GM19397 (cell line): Measurements from ENCODE around the gene MAGEB4.
"Not testable (repeated sequence)": the region's sequence is repeated elsewhere in the genome, so short reads cannot be mapped to it uniquely, and the experiment has no call there.

Experiments used
- ATAC-seq: cut with Tn5 transposase; IDR thresholded peaks from one replicate; pipeline ENCODE4 v1.9.1; 2021; ENCODE audit warnings: mild to moderate bottlenecking, moderate library complexity; ENCODE audit not compliant: unreplicated experiment

MAGEB4 gene, protein sequence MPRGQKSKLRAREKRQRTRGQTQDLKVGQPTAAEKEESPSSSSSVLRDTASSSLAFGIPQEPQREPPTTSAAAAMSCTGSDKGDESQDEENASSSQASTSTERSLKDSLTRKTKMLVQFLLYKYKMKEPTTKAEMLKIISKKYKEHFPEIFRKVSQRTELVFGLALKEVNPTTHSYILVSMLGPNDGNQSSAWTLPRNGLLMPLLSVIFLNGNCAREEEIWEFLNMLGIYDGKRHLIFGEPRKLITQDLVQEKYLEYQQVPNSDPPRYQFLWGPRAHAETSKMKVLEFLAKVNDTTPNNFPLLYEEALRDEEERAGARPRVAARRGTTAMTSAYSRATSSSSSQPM

DNA sequence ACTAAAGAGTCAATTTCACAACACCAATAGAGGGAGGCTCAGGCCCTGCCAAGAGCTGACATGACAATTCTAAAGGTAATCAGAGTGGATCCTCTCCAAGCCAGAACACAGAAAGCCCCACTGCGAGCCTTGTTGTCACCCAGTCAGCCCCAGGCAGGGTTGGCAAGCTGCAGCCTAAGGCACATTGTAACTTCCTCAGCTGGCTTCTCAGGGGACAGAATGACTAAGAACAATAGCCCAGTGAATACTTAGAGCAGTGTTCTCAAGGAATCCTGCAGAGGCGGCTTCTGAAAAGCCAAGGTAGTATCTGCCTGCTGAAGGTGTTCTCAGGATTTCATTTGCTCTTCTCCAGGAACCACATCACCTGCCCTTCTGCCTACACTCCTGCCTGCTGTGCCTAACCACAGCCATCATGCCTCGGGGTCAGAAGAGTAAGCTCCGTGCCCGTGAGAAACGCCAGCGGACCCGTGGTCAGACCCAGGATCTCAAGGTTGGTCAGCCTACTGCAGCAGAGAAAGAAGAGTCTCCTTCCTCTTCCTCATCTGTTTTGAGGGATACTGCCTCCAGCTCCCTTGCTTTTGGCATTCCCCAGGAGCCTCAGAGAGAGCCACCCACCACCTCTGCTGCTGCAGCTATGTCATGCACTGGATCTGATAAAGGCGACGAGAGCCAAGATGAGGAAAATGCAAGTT lies at the start of gene MAGEB4:
MAGEB4 (plus strand) TSS at position 277 of the 692 bp plus-strand sequence; CDS start at position 413, 136 bp downstream.
- no peak for ATAC-seq

DNA sequence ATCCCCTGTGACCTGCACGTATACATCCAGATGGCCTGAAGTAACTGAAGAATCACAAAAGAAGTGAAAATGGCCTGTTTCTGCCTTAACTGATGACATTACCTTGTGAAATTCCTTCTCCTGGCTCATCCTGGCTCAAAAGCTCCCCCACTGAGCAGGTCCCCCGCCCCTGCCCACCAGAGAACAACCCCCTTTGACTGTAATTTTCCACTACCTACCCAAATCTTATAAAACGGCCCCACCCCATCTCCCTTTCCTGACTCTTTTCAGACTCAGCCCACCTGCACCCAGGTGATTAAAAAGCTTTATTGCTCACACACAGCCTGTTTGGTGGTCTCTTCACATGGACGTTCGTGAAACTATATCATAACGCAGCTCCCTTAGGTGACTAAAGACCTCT lies 47.9 kb upstream of the MAGEB4 start:
- ATAC-seq: not testable (repeated sequence)

DNA sequence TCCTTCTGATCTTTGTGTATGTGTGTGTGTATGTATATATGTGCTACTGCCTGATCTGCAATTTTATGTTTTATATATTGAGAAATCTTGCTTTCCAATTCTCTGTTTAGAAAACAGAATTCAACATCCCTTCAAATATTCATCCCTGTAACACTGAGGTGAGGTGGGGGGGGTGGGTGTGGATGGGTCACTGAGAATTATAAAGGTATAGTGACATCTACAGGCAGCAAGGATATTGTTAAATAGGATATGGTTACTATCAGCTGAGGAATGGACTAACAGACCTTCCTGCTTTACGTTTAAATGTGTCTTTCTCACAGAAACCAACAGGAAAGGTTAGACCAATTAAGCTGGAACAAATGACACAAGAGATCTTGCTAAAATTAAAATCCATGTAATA lies 45.5 kb upstream of the MAGEB4 start:
- no peak for ATAC-seq

DNA sequence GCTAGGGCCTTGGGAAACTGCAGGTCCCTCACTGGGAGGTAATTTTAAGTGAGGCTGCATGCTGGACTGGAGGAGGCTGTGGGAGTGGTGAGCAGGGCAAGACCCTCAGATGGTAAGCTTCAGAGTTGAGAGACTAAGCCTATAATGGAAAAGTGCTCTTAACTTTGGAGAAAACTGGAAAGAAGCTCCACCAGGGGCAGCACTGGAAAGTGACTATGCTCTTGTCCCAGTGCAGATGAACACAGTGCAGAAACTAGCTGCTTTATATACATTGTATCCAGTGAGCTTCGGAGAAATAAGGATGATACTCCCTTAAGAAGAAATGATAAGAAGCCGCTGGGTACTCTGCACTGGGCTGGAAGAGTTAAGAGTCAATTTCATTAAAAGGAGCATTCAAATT lies 29.6 kb upstream of the MAGEB4 start:
- ATAC-seq: no peak

DNA sequence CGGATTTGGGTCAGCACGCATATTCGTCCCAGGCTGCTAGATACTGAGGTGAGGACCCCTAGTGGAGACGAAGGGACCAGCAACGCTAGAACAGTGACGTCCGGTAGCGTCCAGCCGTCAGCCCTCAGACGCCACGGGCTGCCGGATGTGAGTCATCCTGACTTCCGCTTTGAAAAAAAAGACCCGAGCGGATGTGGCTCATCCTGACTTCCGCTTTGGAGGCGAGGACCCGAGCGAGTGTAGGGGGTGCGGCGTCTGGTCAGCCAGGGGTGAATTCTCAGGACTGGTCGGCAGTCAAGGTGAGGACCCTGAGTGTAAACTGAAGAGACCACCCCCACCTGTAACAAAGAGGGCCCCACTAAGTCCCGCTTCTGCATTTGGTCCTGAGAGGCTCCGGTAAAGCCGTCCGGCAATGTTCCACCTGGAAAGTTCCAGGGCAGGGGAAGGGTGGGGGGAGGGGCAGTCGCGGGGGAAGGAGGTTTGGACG lies 26.4 kb upstream of the MAGEB4 start, which contains the start of gene MAGEB2:
MAGEB2 (plus strand) TSS at position 207 of the 487 bp plus-strand sequence. CDS start 3,018 bp downstream, outside the sequence.
- no peak for ATAC-seq

DNA sequence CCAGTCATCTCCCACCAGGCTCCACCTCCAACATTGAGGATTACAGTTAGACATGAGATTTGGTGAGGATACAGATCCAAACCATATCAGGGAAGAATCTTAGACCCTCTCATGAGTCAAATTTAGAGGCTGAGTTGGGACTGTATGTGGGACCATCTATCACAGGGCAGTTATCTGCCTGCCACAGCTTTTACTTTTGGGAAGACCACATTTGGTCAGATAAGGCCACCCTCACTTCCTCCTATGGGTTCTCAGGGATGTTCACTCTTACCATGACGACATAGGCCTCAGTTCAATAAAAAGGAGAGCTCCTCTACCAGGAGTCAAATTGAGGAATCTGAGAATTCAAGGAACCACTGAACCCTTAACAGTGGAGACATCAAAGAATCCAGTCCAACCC lies 24.3 kb upstream of the MAGEB4 start:
- ATAC-seq: no peak

DNA sequence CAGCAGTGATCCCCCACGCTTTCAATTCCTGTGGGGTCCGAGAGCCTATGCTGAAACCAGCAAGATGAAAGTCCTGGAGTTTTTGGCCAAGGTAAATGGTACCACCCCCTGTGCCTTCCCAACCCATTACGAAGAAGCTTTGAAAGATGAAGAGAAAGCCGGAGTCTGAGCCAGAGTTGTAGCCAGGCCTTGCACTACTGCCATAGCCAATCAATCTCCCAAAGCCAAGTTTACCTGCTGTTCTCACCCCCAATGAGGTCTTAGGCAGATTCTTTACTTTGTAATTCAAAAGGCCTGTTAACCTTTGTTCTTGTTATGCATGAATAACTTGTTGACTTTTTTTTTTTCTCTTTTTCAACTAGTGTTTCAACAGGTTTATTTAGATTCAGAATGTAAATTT lies 22.4 kb upstream of the MAGEB4 start:
- ATAC-seq: no peak

DNA sequence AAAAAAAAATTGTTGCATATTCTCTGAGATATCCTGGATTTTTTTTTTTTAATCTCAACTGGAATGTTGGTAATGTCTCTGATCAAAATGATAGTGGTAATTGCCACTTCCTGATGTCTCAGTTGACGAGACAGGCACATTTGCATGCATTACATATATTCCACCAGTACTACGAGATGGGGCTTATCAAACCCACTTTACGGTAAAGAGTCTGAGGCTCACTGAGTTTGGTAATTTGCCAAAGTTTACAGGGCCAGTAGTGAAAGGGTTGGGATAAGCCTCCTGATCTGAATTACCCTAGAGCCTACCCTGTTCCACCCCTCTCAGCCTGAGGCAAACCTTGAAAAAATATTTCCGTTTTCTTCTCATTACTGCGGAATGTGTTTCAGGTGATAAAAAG lies 21.1 kb upstream of the MAGEB4 start:
- ATAC-seq: no peak

DNA sequence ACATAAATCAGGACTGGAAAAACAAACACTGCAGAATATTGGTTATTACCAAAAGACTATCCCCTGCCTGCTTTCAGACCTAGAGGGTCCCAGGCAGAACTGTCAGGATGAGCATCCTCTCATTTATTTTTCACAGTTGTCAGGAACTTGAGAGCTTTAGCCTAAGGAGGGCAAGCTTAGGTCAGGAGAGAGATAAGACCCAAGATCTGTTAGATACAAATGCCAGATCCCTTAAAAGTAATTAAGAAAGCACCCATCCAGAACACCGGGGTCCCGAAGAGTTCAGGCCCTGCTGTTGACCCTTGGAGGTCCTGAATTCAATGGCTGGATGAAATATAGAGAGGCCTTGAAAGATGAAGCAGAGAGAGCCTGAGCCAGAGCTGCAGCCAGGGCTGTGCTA lies 17.3 kb upstream of the MAGEB4 start:
- ATAC-seq: no peak

DNA sequence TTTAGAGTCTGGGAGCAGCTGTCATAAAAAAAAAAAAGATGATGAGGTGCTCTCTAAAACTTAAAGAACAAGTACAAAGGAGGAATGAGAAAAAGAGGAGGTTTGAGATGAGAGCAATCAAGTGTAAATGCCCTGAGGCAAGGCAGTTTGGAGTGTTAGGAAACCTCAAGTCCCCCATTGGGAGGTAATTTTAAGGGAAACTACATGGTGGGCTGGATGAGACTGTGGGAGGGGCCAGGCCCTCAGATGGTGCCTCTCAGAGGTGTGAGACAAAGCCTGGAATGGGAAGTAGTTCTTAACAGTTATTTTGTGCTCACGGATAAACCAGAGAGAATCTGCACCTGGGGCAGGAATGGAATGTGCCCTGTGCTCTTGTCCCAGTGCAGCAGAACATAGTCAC lies 13.3 kb upstream of the MAGEB4 start:
- no peak for ATAC-seq

DNA sequence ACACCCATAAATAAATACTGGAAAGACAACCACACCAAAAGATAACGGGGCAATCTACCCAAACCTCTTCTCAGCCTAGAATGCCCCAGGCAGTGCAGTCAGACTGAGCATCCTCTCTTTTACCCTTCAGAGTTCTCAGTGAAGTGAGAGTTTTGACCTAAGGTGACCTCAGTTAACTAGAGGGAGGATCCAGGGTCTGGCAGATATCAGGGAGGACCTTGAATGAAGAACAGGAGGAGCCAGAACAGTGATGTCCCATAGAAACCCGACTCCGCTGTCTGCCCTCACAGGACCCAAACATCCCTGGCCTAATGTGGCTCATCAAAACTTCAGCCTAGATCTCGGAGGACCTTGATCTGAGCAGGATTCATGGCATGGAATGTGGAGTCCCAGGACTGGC lies 11.4 kb upstream of the MAGEB4 start, which contains the start of gene MAGEB3:
MAGEB3 (plus strand) TSS at position 263 of the 400 bp plus-strand sequence. CDS start 5,268 bp downstream, outside the sequence.
- ATAC-seq: no peak

DNA sequence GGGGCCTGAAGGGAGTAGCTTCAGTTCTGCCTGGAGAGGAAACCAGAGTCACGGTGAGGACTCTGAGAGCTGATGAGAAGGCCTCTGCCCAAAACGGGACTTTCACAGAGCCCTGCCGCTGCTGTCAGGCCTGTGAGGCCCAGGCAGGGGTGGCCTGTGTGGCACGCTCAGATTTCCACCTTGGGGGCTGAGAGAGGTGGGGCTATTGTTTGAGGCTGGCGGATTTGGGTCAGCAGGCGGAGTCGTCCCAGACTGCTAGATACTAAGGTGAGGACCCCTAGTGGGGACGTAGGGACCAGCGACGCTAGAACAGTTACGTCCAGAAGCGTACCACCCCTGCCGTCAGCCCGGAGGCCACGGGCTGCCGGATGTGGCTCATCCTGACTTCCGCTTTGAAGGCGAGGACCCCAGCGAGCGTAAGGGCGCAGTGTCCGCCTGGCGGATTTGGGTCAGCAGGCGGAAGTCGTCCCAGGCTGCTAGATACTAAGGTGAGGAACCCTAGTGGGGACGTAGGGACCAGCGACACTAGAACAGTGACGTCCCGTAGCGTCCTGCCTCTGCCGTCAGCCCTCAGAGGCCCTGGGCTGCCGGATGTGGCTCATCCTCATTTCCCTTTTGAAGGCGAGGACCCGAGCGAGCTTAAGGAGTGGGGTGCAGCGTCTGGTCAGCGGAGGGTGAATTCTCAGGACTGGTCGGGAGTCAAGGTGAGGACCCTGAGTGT lies 5.1 kb downstream of the MAGEB4 start, which contains the start of gene MAGEB1:
MAGEB1 (plus strand) TSS at position 378 of the 721 bp plus-strand sequence. CDS start 3,348 bp downstream, outside the sequence.
- ATAC-seq: no peak

DNA sequence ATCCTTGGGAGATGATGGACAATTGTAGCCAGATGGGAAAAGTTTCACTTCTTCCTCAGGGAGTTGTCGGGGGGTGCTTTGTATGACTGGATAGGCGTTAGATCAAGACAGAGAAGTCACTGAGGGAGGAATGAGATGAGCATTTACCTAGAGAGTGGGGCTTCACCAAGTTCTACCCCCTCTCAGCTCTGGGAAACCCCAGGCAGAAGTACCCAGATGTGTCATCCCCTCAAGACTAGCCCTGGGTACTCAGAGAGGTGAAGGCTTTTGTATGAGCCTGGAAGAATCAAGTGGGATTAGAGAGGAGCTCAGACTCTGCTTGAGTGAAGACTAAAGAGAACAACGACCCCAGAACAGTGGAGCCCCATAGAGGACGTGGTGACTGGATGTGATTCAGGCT lies 7.1 kb downstream of the MAGEB4 start:
- peak; percentile 62 for ATAC-seq

DNA sequence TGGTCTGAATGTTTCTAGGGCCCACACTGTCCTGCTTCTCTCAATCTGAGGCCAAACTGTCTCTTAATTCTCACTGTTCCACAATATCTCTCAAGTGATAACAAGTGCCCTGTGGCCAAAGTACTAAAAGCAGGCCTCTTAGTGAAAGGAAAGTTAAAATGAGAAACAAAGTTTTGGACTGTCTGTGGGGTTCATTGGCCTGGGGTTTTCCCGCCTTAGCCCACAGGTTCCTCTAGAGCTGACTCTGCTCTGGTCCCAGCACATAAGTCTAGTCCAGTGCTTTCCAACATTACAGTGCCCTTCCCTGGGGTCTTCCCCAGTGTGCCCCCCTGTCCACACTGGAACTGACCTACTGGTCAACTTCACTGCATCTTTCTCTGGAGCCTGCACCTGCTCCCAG lies 11.5 kb downstream of the MAGEB4 start:
- peak; percentile 46 for ATAC-seq

DNA sequence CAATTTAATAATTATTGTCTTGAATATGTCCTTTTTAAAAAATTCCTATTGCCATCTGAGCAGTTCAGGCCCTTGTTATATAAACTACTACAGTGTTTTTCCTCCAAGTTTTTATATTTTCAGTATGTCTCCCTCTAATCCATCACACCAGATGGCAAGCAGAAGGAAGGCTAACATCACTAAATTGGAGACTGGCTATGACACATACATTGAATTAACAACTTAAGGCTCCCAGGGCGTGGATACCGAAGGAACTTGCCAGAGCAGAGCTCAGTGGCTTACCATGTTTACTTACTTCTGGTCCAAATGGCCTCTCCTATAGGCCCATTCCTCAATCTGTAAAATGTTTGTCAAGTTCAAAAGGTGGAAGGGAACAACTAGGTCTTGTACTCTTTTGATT lies 18.1 kb downstream of the MAGEB4 start:
- no peak for ATAC-seq

DNA sequence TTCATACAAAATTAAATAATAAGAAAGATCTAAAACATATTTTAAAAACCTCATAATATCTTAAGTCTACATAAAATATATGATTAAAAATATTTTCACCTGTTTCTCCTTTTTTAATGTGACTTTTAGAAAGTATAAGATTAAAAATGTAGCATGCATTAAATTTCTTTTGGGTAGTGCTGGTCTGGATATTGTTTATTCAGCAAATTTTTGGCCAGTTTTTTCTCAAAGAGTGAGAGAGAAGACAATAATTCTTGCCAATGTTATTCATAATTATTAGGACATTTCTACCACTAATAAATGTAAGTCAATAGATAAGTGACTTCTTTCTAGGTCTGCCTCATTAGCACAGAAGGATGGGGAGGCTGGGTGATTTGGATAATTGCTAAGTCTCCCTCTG lies 19.2 kb downstream of the MAGEB4 start:
- ATAC-seq: no peak

DNA sequence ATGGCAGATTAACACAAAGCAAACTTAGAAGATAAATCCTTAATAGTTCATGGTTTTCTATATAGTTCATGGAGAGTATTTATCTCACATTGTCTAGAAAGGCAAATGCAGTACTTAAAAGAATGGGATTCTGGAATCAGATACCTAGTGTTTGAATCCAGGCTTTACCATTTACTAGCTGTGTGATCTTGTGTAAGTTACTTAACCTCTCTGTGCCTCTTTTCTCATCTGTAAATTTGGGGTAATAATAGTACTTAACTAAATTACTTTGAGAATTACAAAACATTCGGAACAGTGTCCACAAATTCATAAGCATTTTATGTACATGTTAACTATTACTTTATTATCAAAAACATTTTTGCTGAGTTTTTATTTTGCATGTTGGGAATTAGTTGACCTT lies 21.0 kb downstream of the MAGEB4 start:
- ATAC-seq: no peak

DNA sequence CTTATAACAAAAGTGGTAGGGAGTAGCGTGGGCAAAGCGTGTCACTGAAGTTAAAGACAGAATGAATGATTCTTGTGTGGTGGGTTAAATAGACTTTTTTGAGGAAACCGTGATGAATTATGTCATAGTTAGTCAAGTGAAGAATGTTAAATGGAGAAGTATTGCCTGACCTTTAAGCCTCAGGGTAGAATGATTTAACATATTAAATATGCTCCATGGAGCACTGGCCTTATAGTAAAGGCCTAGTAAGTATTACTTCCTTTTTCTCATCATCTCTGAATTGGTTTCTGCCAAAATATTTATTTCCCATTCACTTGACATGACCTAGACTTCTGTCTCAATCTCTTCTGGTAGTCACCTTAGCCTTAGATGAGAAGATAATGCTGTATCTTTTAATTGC lies 28.8 kb downstream of the MAGEB4 start:
- no peak for ATAC-seq

DNA sequence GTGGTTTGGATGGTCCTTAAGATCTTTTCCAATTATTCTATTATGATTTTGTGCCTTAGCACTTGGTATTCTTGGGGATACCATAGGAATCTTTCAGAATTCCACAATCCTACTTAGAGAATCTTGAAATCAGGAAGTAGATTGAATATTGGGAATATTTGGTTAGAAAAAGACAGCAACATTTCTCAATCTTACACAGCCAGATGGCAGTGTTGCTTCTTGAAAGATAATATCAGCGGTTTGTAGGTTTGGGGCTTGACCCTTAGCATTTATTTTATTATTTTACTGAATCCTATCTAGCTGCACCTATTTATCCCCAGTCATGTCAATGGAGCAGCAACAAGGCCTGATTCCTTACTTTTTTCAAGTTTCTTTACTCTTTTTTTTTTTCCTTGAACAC lies 33.7 kb downstream of the MAGEB4 start:
- no peak for ATAC-seq

DNA sequence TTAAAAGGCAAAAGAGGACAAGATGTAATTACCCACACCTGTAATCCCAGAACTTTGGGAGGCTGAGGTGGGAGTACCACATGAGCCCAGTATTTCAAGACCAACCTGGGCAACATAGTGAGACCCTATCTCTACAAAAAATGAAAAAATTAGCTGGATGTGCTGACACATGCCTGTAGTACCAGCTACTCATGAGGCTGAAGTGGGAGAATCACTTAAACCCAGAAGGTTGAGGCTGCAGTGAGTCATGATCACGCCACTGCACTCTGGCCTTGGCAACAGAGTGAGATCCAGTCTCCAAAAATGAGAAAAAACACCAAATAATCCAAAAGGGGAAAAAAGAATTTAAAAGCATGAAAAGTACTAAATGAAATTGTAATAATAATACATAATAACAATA lies 36.6 kb downstream of the MAGEB4 start:
- ATAC-seq: no peak

DNA sequence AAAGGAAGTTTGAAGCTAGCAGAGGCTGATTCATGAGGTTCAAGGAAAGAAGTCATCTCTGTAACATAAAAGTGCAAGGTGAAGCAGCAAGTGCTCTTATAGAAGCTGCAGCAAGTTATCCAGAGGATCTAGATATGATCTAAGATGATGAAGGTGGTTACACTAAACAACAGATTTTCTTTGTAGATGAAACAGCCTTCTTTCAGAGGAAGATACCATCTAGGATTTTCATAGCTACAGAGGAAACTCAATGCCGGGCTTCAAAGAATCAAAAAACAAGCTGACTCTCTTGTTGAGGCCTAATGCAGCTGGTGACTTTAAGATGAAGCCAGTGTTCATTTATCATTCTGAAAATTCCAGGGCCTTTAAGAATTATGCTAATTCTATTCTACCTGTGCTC lies 38.6 kb downstream of the MAGEB4 start:
- ATAC-seq: no peak
